ENCODE results near the gene TLL1.

- no peak for TF ChIP-seq POLR2AphosphoS5 (IDR thresholded peaks at IDR 0.05; ENCODE audit: low read depth, low read length)
- TF ChIP-seq POLR2A (IDR thresholded peaks at IDR 0.05; ENCODE audit: low read depth, low read length), result no peak
Measured at GRCh38 chr4:166042510-166043055, 169.5 kb downstream of the TLL1 start.
